Measurements from ENCODE around the gene MAN1B1.
A peak's percentile ranks its signal among the peaks of the same experiment; 100 is the strongest.

The MAN1B1 gene

GRCh38 chr9:137148242-137148641, 61.5 kb downstream of the MAN1B1 start:
- Histone ChIP-seq H3K9me3 (ENCODE audit: control extremely low read depth in 1 of 5, control insufficient read depth in 4 of 5, insufficient read depth in 2 of 5, low read depth in 1 of 5, low read length in 4 of 5) (no peaks in the 10 kb centered on the region), H3K27me3 (replicated peaks in 2 of 5; ENCODE audit: control insufficient read depth in 4 of 5, insufficient read depth in 5 of 5, low read length in 4 of 5) (peaks cover 0 to 45% (median 4%) of the 10 kb centered on the region in 5 experiments), H3K4me1 (ENCODE audit: control extremely low read depth in 1 of 4, control insufficient read depth in 4 of 4, insufficient read depth in 4 of 4, low read length in 3 of 4) (no peaks in the 10 kb centered on the region), H3K27ac (ENCODE audit: insufficient read depth in 1 of 2, low read depth in 1 of 2, low read length in 2 of 2, poor library complexity in 1 of 2, severe bottlenecking in 2 of 2) (no peak overlapping the region), H3K36me3 (ENCODE audit: control insufficient read depth in 4 of 4, insufficient read depth in 4 of 4, low read length in 3 of 4) (no peaks in the 10 kb centered on the region), H3K4me3 (ENCODE audit: control insufficient read depth in 1 of 7, extremely low read depth in 1 of 7, insufficient read depth in 4 of 7, low read depth in 2 of 7, low read length in 6 of 7) (no peak overlapping the region)
- CTCF ChIA-PET, result interaction anchor here (1.0 kb wide), 1 partner anchor 28 kb away, joined by 3 read pairs; no protein-coding TSS in a partner anchor
- POLR2A ChIA-PET, result interaction anchor here (0.6 kb wide), 1 partner anchor 540 kb away, joined by 3 read pairs; no protein-coding TSS in a partner anchor
- no peak for DNase-seq
- WGBS (ENCODE audit: insufficient coverage), result 76% methylated on average over 26 of the region's 27 CpGs

GRCh38 chr9:137148661-137149060, 61.9 kb downstream of the MAN1B1 start:
- Histone ChIP-seq H3K36me3 (ENCODE audit: control insufficient read depth in 4 of 4, insufficient read depth in 4 of 4, low read length in 3 of 4) (no peaks in the 10 kb centered on the region), H3K27ac (ENCODE audit: insufficient read depth in 1 of 2, low read depth in 1 of 2, low read length in 2 of 2, poor library complexity in 1 of 2, severe bottlenecking in 2 of 2) (no peak overlapping the region), H3K27me3 (replicated peaks in 2 of 5; ENCODE audit: control insufficient read depth in 4 of 5, insufficient read depth in 5 of 5, low read length in 4 of 5) (peaks cover 0 to 41% (median 4%) of the 10 kb centered on the region in 5 experiments), H3K4me1 (ENCODE audit: control extremely low read depth in 1 of 4, control insufficient read depth in 4 of 4, insufficient read depth in 4 of 4, low read length in 3 of 4) (no peaks in the 10 kb centered on the region), H3K9me3 (ENCODE audit: control extremely low read depth in 1 of 5, control insufficient read depth in 4 of 5, insufficient read depth in 2 of 5, low read depth in 1 of 5, low read length in 4 of 5) (no peaks in the 10 kb centered on the region), H3K4me3 (ENCODE audit: control insufficient read depth in 1 of 7, extremely low read depth in 1 of 7, insufficient read depth in 4 of 7, low read depth in 2 of 7, low read length in 6 of 7) (no peak overlapping the region)
- DNase-seq, result no peak
- 94% methylated on average over 19 of the region's 19 CpGs for WGBS (ENCODE audit: insufficient coverage)
- ChIA-PET CTCF (interaction anchor here (1.0 kb wide), 1 partner anchor 27 kb away, joined by 3 read pairs; no protein-coding TSS in a partner anchor), POLR2A (interaction anchor here (0.6 kb wide), 1 partner anchor 540 kb away, joined by 3 read pairs; no protein-coding TSS in a partner anchor)

- H3K27ac ChIP-seq (ENCODE audit: insufficient read depth in 1 of 2, low read depth in 1 of 2, low read length in 2 of 2, poor library complexity in 1 of 2, severe bottlenecking in 2 of 2), result no peak overlapping the region
- H3K4me3 ChIP-seq (ENCODE audit: control insufficient read depth in 1 of 7, extremely low read depth in 1 of 7, insufficient read depth in 4 of 7, low read depth in 2 of 7, low read length in 6 of 7), result no peak overlapping the region
- no peak for DNase-seq
- peaks cover 0 to 36% (median 3%) of the 10 kb centered on the region in 5 experiments for H3K27me3 ChIP-seq (replicated peaks in 2 of 5; ENCODE audit: control insufficient read depth in 4 of 5, insufficient read depth in 5 of 5, low read length in 4 of 5)
- no peaks in the 10 kb centered on the region for H3K36me3 ChIP-seq (ENCODE audit: control insufficient read depth in 4 of 4, insufficient read depth in 4 of 4, low read length in 3 of 4)
- CTCF ChIA-PET, result interaction anchor here (1.0 kb wide), 1 partner anchor 27 kb away, joined by 3 read pairs; no protein-coding TSS in a partner anchor
- H3K9me3 ChIP-seq (ENCODE audit: control extremely low read depth in 1 of 5, control insufficient read depth in 4 of 5, insufficient read depth in 2 of 5, low read depth in 1 of 5, low read length in 4 of 5), result no peaks in the 10 kb centered on the region
- H3K4me1 ChIP-seq (ENCODE audit: control extremely low read depth in 1 of 4, control insufficient read depth in 4 of 4, insufficient read depth in 4 of 4, low read length in 3 of 4), result no peaks in the 10 kb centered on the region
- POLR2A ChIA-PET, result no interaction called here
- 84% methylated on average over 4 of the region's 5 CpGs for WGBS (ENCODE audit: insufficient coverage)
Measured at GRCh38 chr9:137149363-137149762, 62.6 kb downstream of the MAN1B1 start.

GRCh38 chr9:137149942-137150616, 63.3 kb downstream of the MAN1B1 start:
- Histone ChIP-seq H3K36me3 (ENCODE audit: control insufficient read depth in 4 of 4, insufficient read depth in 4 of 4, low read length in 3 of 4) (no peaks in the 10 kb centered on the region), H3K4me1 (ENCODE audit: control extremely low read depth in 1 of 4, control insufficient read depth in 4 of 4, insufficient read depth in 4 of 4, low read length in 3 of 4) (no peaks in the 10 kb centered on the region), H3K4me3 (ENCODE audit: control insufficient read depth in 1 of 7, extremely low read depth in 1 of 7, insufficient read depth in 4 of 7, low read depth in 2 of 7, low read length in 6 of 7) (no peak overlapping the region), H3K27ac (ENCODE audit: insufficient read depth in 1 of 2, low read depth in 1 of 2, low read length in 2 of 2, poor library complexity in 1 of 2, severe bottlenecking in 2 of 2) (no peak overlapping the region), H3K27me3 (replicated peaks in 2 of 5; ENCODE audit: control insufficient read depth in 4 of 5, insufficient read depth in 5 of 5, low read length in 4 of 5) (peaks cover 0 to 42% (median 3%) of the 10 kb centered on the region in 5 experiments), H3K9me3 (ENCODE audit: control extremely low read depth in 1 of 5, control insufficient read depth in 4 of 5, insufficient read depth in 2 of 5, low read depth in 1 of 5, low read length in 4 of 5) (no peaks in the 10 kb centered on the region)
- ChIA-PET CTCF (interaction anchor here (1.0 kb wide), 1 partner anchor 74 kb away, joined by 3 read pairs; no protein-coding TSS in a partner anchor), POLR2A (no interaction called here)
- 63% methylated on average over 17 of the region's 20 CpGs for WGBS (ENCODE audit: insufficient coverage)
- DNase-seq, result no peak

GRCh38 chr9:137150617-137151457, 64.1 kb downstream of the MAN1B1 start:
- ChIA-PET CTCF (interaction anchor here (1.0 kb wide), 1 partner anchor 73 kb away, joined by 3 read pairs; no protein-coding TSS in a partner anchor), POLR2A (no interaction called here)
- Histone ChIP-seq H3K27me3 (replicated peaks in 2 of 5; ENCODE audit: control insufficient read depth in 4 of 5, insufficient read depth in 5 of 5, low read length in 4 of 5) (peaks cover 0 to 47% (median 6%) of the 10 kb centered on the region in 5 experiments), H3K4me1 (ENCODE audit: control extremely low read depth in 1 of 4, control insufficient read depth in 4 of 4, insufficient read depth in 4 of 4, low read length in 3 of 4) (no peaks in the 10 kb centered on the region), H3K36me3 (ENCODE audit: control insufficient read depth in 4 of 4, insufficient read depth in 4 of 4, low read length in 3 of 4) (no peaks in the 10 kb centered on the region), H3K4me3 (ENCODE audit: control insufficient read depth in 1 of 7, extremely low read depth in 1 of 7, insufficient read depth in 4 of 7, low read depth in 2 of 7, low read length in 6 of 7) (no peak overlapping the region), H3K27ac (ENCODE audit: insufficient read depth in 1 of 2, low read depth in 1 of 2, low read length in 2 of 2, poor library complexity in 1 of 2, severe bottlenecking in 2 of 2) (no peak overlapping the region), H3K9me3 (ENCODE audit: control extremely low read depth in 1 of 5, control insufficient read depth in 4 of 5, insufficient read depth in 2 of 5, low read depth in 1 of 5, low read length in 4 of 5) (no peaks in the 10 kb centered on the region)
- peak in 2 of 3 donors; percentile 59 to 66 for DNase-seq
- 22% methylated on average over 27 of the region's 34 CpGs for WGBS (ENCODE audit: insufficient coverage)

- ChIA-PET POLR2A (no interaction called here), CTCF (no interaction called here)
- Histone ChIP-seq H3K9me3 (ENCODE audit: control extremely low read depth in 1 of 5, control insufficient read depth in 4 of 5, insufficient read depth in 2 of 5, low read depth in 1 of 5, low read length in 4 of 5) (no peaks in the 10 kb centered on the region), H3K27ac (ENCODE audit: insufficient read depth in 1 of 2, low read depth in 1 of 2, low read length in 2 of 2, poor library complexity in 1 of 2, severe bottlenecking in 2 of 2) (no peak overlapping the region), H3K4me1 (ENCODE audit: control extremely low read depth in 1 of 4, control insufficient read depth in 4 of 4, insufficient read depth in 4 of 4, low read length in 3 of 4) (peaks cover 0 to 14% (median 8%) of the 10 kb centered on the region in 4 experiments), H3K4me3 (ENCODE audit: control insufficient read depth in 1 of 7, extremely low read depth in 1 of 7, insufficient read depth in 4 of 7, low read depth in 2 of 7, low read length in 6 of 7) (no peak overlapping the region), H3K36me3 (ENCODE audit: control insufficient read depth in 4 of 4, insufficient read depth in 4 of 4, low read length in 3 of 4) (no peaks in the 10 kb centered on the region), H3K27me3 (replicated peaks in 2 of 5; ENCODE audit: control insufficient read depth in 4 of 5, insufficient read depth in 5 of 5, low read length in 4 of 5) (peaks cover 0 to 49% (median 14%) of the 10 kb centered on the region in 5 experiments)
- WGBS (ENCODE audit: insufficient coverage), result 94% methylated on average over 7 of the region's 7 CpGs
- no peak for DNase-seq
Measured at GRCh38 chr9:137152844-137153405, 66.1 kb downstream of the MAN1B1 start.
